Activated naive CD4-positive, alpha-beta T cell treated with anti-CD3 and anti-CD28 coated beads for 36 hours (primary cell): Measurements from ENCODE around the gene RAD9A. TPM values are rescaled to one million over a fixed set of nuclear protein-coding genes. Genes with fewer than 3 reads are reported as not detected.

Source experiments
- CTCF ChIA-PET: fragments of 350-600 bp; sonication (Branson Sonifier 250); formaldehyde crosslinking; loops from one replicate; lab custom pipeline; 2021; ENCODE audit warnings: antibody characterized with exemption; lab: Charles Lee
- DNase-seq: peaks from one replicate; pipeline ENCODE4 v3.0.0-alpha.2; 2020
- H3K27ac Mint-ChIP-seq: one replicate; pipeline ENCODE4 v1.8.0; 2021; ENCODE audit warnings: mild to moderate bottlenecking, mixed read lengths
- H3K27me3 Mint-ChIP-seq: one replicate; pipeline ENCODE4 v1.8.0; 2021; ENCODE audit warnings: low read depth, mixed read lengths
- H3K36me3 Mint-ChIP-seq: one replicate; pipeline ENCODE4 v1.8.0; 2021; ENCODE audit warnings: low read depth, mixed read lengths
- H3K4me1 Mint-ChIP-seq: one replicate; pipeline ENCODE4 v1.8.0; 2021; ENCODE audit warnings: low read depth, mixed read lengths
- H3K4me3 Mint-ChIP-seq: one replicate; pipeline ENCODE4 v1.8.0; 2021; ENCODE audit warnings: mild to moderate bottlenecking, moderate library complexity, mixed read lengths
- H3K9me3 Mint-ChIP-seq: one replicate; pipeline ENCODE4 v1.8.0; 2021; ENCODE audit warnings: mixed read lengths
- intact Hi-C: fragments of 100-400 bp; cut with micrococcal nuclease; formaldehyde crosslinking; loops from one replicate; pipeline ENCODE4 v1.15.1; 2023
- total RNA-seq, 2 experiments: library from RNA; stranded (reverse); gene quantifications; one replicate each; pipeline ENCODE4 v1.2.3, GENCODE V29; 2021

The RAD9A gene
- total RNA-seq, 2 experiments from 2014 or later: 29.5 to 30.7 TPM

DNA sequence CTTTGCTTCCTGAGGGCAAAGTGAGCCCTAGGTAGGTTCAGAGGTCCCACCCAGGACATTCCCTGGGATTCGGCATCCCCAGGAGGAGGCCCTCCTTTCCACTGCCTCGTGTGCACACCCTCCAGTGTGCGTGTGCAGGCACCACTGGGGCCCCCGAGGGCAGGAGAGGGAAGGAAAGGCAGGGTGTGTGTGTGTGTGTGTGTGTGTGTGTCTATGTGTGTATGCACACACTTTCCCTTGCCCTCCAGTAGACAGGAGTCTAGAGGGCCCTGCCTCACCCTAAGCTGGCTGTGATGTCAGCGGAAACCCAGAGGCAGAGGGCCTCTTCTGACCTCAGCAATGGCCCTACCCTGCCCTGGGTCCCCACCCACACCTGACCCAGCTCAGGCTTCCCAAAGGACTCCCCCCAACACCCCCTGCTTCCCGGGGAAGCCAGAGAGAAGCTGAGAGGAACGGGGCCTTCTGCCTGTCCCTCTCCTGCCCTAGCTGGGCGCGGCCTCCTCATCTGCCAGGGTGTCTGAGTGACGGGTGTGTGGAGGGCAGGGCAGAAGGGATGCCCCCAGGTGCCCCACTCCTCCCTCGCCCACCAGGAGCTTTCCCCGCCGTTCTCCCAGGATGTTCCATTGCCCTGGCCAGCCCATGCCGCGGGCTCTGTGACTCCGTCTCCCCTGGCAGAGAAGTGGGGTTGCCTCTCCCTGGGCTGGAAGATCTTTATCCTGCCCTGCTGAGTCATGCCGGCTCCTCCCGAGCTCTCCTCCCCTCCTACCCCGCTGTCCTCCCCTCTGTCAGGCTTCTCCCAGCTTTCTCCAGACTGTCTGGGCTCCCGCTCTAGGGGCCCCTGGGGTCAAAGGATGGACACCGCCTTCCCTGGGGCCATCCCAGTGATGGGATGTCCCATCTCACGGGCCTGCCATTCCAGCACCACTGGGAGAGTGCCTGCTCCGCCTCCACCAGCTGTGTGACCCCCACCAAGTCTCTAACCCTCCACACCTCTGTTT lies 12.4 kb upstream of the RAD9A start:
- Mint-ChIP-seq H3K9me3 (no peaks in the 10 kb centered on the region), H3K36me3 (no peaks in the 10 kb centered on the region), H3K27ac (no peak overlapping the region), H3K4me3 (no peak overlapping the region), H3K27me3 (peaks cover 11% of the 10 kb centered on the region), H3K4me1 (peaks cover 10% of the 10 kb centered on the region)
- CTCF ChIA-PET: interaction anchor here (0.6 to 19.4 kb wide), 7 partner anchors 8 to 304 kb away, joined by 3 to 636 read pairs (median 6); partner anchors contain the start of genes CLCF1 and POLD4
- intact Hi-C loops: no loop called here
- no peak for DNase-seq

DNA sequence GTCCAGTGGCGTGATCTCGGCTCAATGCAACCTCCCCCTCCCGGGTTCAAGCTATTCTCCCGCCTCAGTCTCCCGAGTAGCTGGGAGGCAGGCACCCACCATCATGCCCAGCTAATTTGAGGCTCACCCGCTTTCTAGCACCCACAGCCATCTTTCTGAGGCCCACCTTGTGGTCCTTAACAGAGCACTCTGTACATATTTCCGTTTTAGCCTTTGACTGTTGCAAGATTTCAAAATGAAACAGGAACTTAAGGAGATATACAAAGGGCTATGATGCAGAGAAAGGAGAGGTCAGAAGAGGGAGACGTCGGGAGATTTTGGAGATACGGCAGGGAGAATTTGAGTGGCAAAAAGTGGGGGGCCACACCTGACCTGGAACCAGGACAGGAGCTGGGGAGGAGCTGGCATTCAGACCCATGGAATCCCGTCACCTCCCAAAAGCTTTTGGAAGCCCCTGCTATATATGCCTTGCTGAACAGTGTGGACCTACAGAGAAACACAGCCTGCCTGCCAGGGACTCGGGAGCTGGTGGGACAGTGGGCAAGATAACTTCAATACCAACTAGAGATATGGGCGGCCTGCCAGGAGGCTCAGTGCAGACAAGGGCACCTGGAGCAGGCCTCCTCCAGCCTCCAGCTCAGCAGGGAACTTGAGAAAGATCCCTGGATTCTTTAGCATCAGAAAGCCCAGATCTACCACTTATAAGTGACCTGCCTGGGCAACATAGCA lies 10.4 kb upstream of the RAD9A start:
- Mint-ChIP-seq H3K36me3 (no peaks in the 10 kb centered on the region), H3K27ac (no peak overlapping the region), H3K4me1 (peaks cover 2% of the 10 kb centered on the region), H3K27me3 (peaks cover 5% of the 10 kb centered on the region), H3K4me3 (no peak overlapping the region), H3K9me3 (no peaks in the 10 kb centered on the region)
- DNase-seq: no peak
- intact Hi-C loops: no loop called here
- CTCF ChIA-PET: interaction anchor here (0.6 to 19.4 kb wide), 26 partner anchors 8 to 324 kb away, joined by 3 to 636 read pairs (median 4); partner anchors contain the start of genes CLCF1, POLD4, PPP1CA and RAD9A

DNA sequence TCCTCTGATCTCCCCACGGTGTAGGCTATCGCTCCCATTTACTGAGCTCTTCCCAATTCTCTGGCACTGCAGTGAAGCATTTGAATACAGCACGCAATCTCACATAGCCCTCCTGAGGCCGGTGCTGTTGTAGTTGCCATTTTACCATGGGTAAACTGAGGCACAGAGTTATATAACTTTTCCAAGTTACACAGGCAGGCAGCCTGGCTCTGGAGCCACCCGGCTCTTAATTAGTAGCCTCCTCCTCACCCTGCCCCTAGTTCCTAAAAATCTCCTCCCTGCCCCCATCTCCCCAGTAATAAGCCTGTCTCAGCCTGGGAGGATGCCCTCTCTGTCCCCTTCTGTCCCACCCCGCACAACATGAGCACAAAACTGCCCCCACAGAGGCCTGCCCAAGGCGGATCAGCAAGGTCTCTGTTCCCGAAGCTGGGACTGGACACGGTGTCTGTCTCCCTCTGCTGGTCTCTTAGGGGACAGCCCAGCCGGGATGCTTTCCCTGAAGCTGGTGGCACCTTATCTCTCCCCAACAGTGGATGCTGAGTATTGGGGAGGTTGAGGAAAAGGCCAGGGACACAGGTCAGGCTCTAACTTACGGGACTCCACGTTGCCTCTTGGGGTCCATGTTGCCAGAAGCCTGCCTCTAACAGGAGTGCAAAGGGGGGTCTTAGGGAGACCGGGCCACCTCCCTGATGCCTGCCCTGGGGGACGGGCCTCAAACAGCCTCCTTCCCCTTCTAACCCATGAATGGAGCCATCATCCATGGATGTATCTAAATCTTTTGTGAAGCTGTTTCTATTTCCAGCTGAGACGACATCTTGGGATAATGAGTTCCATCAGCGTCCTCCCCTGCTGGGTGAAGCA lies 9.3 kb upstream of the RAD9A start:
- intact Hi-C loops: loop anchor here (1.0 to 2.0 kb wide), 6 partner anchors 25 to 302 kb away; no protein-coding TSS in a partner anchor
- H3K4me1 Mint-ChIP-seq: peaks cover 2% of the 10 kb centered on the region
- H3K36me3 Mint-ChIP-seq: no peaks in the 10 kb centered on the region
- peak; percentile 92 for DNase-seq
- H3K27me3 Mint-ChIP-seq: peaks cover 2% of the 10 kb centered on the region
- no peak overlapping the region for H3K4me3 Mint-ChIP-seq
- no peaks in the 10 kb centered on the region for H3K9me3 Mint-ChIP-seq
- no peak overlapping the region for H3K27ac Mint-ChIP-seq
- CTCF ChIA-PET: interaction anchor here (0.6 to 19.4 kb wide), 29 partner anchors 8 to 325 kb away, joined by 3 to 636 read pairs (median 4); partner anchors contain the start of genes AIP, CLCF1, POLD4 and PPP1CA

DNA sequence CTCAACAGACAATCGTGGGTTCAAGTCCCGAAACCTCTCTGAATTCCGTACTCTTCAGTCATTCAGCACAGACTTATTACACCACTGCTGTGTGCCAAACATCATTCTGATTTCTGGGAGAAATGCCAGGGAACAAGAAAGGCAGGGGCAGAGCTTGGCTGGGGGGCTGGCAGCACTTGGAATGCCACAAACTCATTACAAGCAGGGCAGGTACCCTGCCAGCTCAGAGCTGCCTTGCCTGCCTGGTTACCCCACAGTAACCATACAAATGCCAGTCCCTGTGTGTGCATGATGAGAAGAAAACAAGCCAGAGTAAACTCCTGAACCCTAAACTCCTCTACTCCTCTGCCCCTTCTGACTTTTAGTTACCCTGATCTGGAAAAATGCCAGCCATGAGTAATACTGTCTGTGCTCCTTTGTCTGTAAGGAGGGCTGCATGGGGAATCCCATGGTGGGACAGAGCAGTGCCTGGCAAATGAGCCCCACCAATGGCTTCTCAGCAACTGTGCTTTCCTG lies 6.9 kb upstream of the RAD9A start:
- intact Hi-C loops: no loop called here
- DNase-seq: no peak
- H3K4me3 Mint-ChIP-seq: no peak overlapping the region
- no peaks in the 10 kb centered on the region for H3K36me3 Mint-ChIP-seq
- CTCF ChIA-PET: interaction anchor here (1.2 to 19.4 kb wide), 2 partner anchors 28 to 94 kb away, joined by 3 to 636 read pairs; partner anchors contain the start of gene POLD4
- H3K4me1 Mint-ChIP-seq: peaks cover 7% of the 10 kb centered on the region
- H3K27me3 Mint-ChIP-seq: peaks cover 2% of the 10 kb centered on the region
- no peaks in the 10 kb centered on the region for H3K9me3 Mint-ChIP-seq
- H3K27ac Mint-ChIP-seq: no peak overlapping the region

DNA sequence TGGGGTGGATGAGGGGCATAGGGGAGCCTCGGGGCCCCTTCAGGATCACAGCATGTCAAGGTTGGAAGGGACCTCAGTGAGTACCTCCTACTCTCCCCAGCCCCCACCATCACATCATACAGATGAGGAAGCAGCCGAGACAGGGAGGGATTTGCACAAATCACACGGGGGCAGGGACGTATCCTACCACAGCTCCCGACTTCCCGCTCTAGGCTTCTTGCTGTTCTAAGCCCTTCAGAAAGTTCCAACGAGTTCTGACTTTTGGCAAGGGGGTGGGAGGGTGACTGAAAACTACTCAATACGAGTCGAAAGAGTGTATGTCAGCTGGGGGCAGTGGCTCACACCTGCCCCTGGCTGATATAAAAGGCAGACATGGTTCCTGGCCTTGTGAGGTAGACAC lies 4.7 kb upstream of the RAD9A start:
- CTCF ChIA-PET: interaction anchor here (0.8 to 19.4 kb wide), 5 partner anchors 9 to 41 kb away, joined by 3 to 636 read pairs (median 6); partner anchors contain the start of genes POLD4 and PPP1CA
- DNase-seq: no peak
- no peak overlapping the region for H3K27ac Mint-ChIP-seq
- peaks cover 12% of the 10 kb centered on the region for H3K4me1 Mint-ChIP-seq
- intact Hi-C loops: no loop called here
- peaks cover 2% of the 10 kb centered on the region for H3K27me3 Mint-ChIP-seq
- no peaks in the 10 kb centered on the region for H3K9me3 Mint-ChIP-seq
- no peaks in the 10 kb centered on the region for H3K36me3 Mint-ChIP-seq
- H3K4me3 Mint-ChIP-seq: no peak overlapping the region

DNA sequence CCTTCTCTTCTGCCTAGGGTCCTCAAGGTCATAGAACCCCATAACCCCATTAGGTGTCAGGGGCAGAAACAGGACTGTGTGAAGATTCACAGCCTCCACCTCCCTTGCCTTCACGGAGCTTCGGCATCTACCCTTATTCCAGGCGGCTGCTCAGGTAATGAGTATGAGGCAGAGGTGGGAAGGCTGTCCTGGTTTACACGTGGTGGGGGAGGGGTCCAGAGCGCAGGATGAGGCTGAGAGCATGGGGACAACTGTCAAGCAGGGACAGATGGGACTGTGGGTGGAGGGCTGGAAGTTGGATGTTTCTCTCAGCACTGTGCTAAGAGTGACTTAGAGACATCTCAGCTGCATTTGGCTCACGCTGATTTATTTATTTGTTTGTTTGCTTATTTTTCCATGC lies 4.3 kb upstream of the RAD9A start:
- H3K4me1 Mint-ChIP-seq: peaks cover 14% of the 10 kb centered on the region
- H3K27me3 Mint-ChIP-seq: no peaks in the 10 kb centered on the region
- intact Hi-C loops: no loop called here
- no peak for DNase-seq
- peaks cover under 1% of the 10 kb centered on the region for H3K36me3 Mint-ChIP-seq
- no peaks in the 10 kb centered on the region for H3K9me3 Mint-ChIP-seq
- no peak overlapping the region for H3K27ac Mint-ChIP-seq
- CTCF ChIA-PET: interaction anchor here (1.3 to 19.4 kb wide), 4 partner anchors 10 to 42 kb away, joined by 3 to 636 read pairs (median 8); partner anchors contain the start of genes POLD4 and PPP1CA
- H3K4me3 Mint-ChIP-seq: no peak overlapping the region

DNA sequence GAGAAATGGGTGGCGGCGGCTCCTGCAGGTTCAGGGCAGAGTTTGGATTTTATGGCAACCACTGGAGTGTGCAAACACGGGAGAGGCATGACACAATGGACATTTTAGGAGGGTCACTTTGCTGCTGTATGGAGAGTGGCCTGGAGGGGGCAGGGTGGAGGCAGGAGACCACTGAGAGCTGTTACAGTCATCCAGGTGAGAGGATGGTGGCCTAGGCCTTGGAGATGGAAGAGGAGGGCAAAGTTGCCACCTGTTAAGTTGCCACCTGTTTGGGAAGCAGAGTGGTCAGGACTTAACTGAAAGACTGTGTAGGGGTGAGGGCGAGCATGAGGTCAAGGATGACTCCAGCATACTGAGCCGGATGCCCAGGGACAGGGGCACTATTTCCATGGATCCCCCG lies 2.3 kb upstream of the RAD9A start:
- Mint-ChIP-seq H3K4me1 (peaks cover 28% of the 10 kb centered on the region), H3K4me3 (peak overlapping the region; percentile 38), H3K27ac (no peak overlapping the region), H3K27me3 (no peaks in the 10 kb centered on the region), H3K9me3 (no peaks in the 10 kb centered on the region), H3K36me3 (peaks cover 5% of the 10 kb centered on the region)
- CTCF ChIA-PET: interaction anchor here (1.2 to 1.5 kb wide), 4 partner anchors 9 to 43 kb away, joined by 3 to 5 read pairs (median 4); partner anchors contain the start of gene TBC1D10C
- intact Hi-C loops: loop anchor here (1.0 kb wide), 1 partner anchor 117 kb away; no protein-coding TSS in a partner anchor
- peak; percentile 65 for DNase-seq

DNA sequence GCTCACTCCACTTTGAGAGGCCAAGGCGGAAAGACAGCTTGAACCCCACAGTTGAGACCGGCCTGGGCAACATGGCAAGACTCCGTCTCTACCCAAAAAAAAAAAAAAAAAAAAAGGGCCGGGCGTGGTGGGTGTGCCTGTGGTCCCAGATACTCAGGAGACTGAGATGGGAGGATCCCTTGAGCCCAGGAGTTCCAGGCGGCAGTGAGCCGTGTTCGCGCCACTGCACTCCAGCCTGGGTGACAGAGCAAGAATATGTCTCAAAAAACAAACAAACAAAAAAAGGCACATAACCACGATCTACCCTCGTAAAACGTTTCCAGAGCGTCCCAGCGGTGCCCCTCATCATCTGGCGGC lies 861 bp upstream of the RAD9A start:
- Mint-ChIP-seq H3K36me3 (peaks cover 5% of the 10 kb centered on the region), H3K27me3 (no peaks in the 10 kb centered on the region), H3K9me3 (no peaks in the 10 kb centered on the region), H3K27ac (peak overlapping the region; percentile 39), H3K4me1 (peaks cover 28% of the 10 kb centered on the region), H3K4me3 (peak overlapping the region; percentile 86)
- intact Hi-C loops: loop anchor here (1.0 to 5.0 kb wide), 2 partner anchors 78 to 149 kb away; partner anchors contain the start of gene TMEM134
- CTCF ChIA-PET: interaction anchor here (0.6 to 1.7 kb wide), 6 partner anchors 9 to 73 kb away, joined by 3 to 6 read pairs (median 4); no protein-coding TSS in a partner anchor
- DNase-seq: no peak

DNA sequence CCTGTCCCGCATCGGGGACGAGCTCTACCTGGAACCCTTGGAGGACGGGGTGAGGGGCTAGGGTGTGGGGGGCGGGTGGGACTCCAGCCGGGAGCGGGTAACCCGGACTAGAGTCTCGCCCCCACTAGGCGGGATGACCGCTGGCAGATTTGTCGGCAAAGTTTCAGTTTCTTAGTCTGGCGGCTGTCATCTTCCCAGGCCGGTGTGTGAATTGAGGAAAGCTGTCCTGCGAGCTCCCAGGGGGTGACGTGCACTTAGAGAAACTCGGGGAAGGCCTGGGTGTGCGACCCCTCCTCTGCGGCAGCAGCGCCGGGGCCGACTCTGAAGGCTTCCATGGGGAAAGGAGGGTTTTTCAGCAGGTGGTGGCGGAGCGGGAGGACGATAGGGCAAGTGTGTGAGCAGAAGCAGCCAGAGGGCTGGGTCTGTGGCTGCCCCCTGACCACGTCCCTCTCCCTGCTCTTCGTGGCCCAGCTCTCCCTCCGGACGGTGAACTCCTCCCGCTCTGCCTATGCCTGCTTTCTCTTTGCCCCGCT lies 463 bp downstream of the RAD9A start:
- DNase-seq: no peak
- H3K4me3 Mint-ChIP-seq: peak overlapping the region; percentile 86
- CTCF ChIA-PET: interaction anchor here (0.8 to 1.3 kb wide), 9 partner anchors 9 to 77 kb away, joined by 3 to 7 read pairs (median 3); partner anchors contain the start of genes POLD4 and PPP1CA
- H3K27ac Mint-ChIP-seq: peak overlapping the region; percentile 51
- no peaks in the 10 kb centered on the region for H3K9me3 Mint-ChIP-seq
- H3K4me1 Mint-ChIP-seq: peaks cover 36% of the 10 kb centered on the region
- intact Hi-C loops: loop anchor here (5.0 kb wide), 1 partner anchor 150 kb away; no protein-coding TSS in a partner anchor
- no peaks in the 10 kb centered on the region for H3K27me3 Mint-ChIP-seq
- peaks cover 10% of the 10 kb centered on the region for H3K36me3 Mint-ChIP-seq

DNA sequence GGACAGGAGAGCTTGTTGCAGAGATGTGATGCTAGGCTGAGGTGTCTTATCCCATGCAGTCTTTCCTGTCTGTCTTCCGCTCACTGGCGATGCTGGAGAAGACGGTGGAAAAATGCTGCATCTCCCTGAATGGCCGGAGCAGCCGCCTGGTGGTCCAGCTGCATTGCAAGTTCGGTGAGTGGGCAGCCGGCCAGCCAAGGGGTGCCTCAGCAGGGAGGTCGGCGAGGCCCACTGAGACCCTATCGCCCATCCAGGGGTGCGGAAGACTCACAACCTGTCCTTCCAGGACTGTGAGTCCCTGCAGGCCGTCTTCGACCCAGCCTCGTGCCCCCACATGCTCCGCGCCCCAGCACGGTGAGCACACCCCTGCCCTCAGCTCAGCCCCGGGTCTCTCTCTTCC lies 1.7 kb downstream of the RAD9A start:
- no peak overlapping the region for H3K27ac Mint-ChIP-seq
- peaks cover 13% of the 10 kb centered on the region for H3K36me3 Mint-ChIP-seq
- H3K27me3 Mint-ChIP-seq: no peaks in the 10 kb centered on the region
- CTCF ChIA-PET: interaction anchor here (0.8 to 1.0 kb wide), 2 partner anchors 9 to 27 kb away, joined by 3 read pairs; no protein-coding TSS in a partner anchor
- intact Hi-C loops: loop anchor here (5.0 kb wide), 1 partner anchor 151 kb away; no protein-coding TSS in a partner anchor
- no peaks in the 10 kb centered on the region for H3K9me3 Mint-ChIP-seq
- DNase-seq: no peak
- H3K4me1 Mint-ChIP-seq: peaks cover 47% of the 10 kb centered on the region
- H3K4me3 Mint-ChIP-seq: peak overlapping the region; percentile 86
